Bone marrow (tissue), 2 donors: ENCODE results near the gene TTLL11.
"Not testable (repeated sequence)": the region's sequence is repeated elsewhere in the genome, so short reads cannot be mapped to it uniquely, and the experiment has no call there.

Experiments used
- DNase-seq, 2 donors: peaks; one replicate each; lab custom pipeline; 2025; lab: John Stamatoyannopoulos, UW

Gene TTLL11

GRCh38 chr9:121902461-121903135 lies 190.5 kb downstream of the TTLL11 start:
- DNase-seq, result no peak

GRCh38 chr9:121901616-121902015 lies 191.5 kb downstream of the TTLL11 start:
- DNase-seq, result no peak

GRCh38 chr9:121900163-121900562 lies 192.9 kb downstream of the TTLL11 start:
- DNase-seq, result no peak

GRCh38 chr9:121898856-121899255 lies 194.3 kb downstream of the TTLL11 start:
- DNase-seq, result no peak

- DNase-seq, result no peak
Observed at GRCh38 chr9:121897140-121897539, 196.0 kb downstream of the TTLL11 start.

- DNase-seq, result no peak
Observed at GRCh38 chr9:121896545-121896943, 196.6 kb downstream of the TTLL11 start.

- DNase-seq, result no peak
Observed at GRCh38 chr9:121895818-121896544, 197.1 kb downstream of the TTLL11 start.

- no peak for DNase-seq
Observed at GRCh38 chr9:121895358-121895757, 197.8 kb downstream of the TTLL11 start.

GRCh38 chr9:121894380-121894779 lies 198.7 kb downstream of the TTLL11 start:
- DNase-seq, result not testable (repeated sequence)

- no peak for DNase-seq
Observed at GRCh38 chr9:121893786-121894185, 199.3 kb downstream of the TTLL11 start.

- DNase-seq, result no peak
Observed at GRCh38 chr9:121892706-121893105, 200.4 kb downstream of the TTLL11 start.

GRCh38 chr9:121890746-121891145 lies 202.4 kb downstream of the TTLL11 start:
- no peak for DNase-seq

GRCh38 chr9:121889990-121890563 lies 203.0 kb downstream of the TTLL11 start:
- no peak for DNase-seq

- DNase-seq, result no peak
Observed at GRCh38 chr9:121888438-121888775, 204.7 kb downstream of the TTLL11 start.

- DNase-seq, result no peak
Observed at GRCh38 chr9:121887553-121888437, 205.3 kb downstream of the TTLL11 start.

- DNase-seq, result no peak
Observed at GRCh38 chr9:121886759-121887485, 206.2 kb downstream of the TTLL11 start.

- DNase-seq, result no peak
Observed at GRCh38 chr9:121885345-121885901, 207.7 kb downstream of the TTLL11 start.

GRCh38 chr9:121884057-121884541 lies 209.0 kb downstream of the TTLL11 start:
- no peak for DNase-seq

- no peak for DNase-seq
Observed at GRCh38 chr9:121883281-121884056, 209.6 kb downstream of the TTLL11 start.

GRCh38 chr9:121881920-121882500 lies 211.1 kb downstream of the TTLL11 start:
- no peak for DNase-seq
